ENCODE results near the gene RDX. TPM values are rescaled to one million over a fixed set of nuclear protein-coding genes. Genes with fewer than 3 reads are reported as not detected.
"Not testable (repeated sequence)": the region's sequence is repeated elsewhere in the genome, so short reads cannot be mapped to it uniquely, and the experiment has no call there.

Gene RDX
- total RNA-seq, 1 donor from 2014 or later = 55.0 TPM

DNA sequence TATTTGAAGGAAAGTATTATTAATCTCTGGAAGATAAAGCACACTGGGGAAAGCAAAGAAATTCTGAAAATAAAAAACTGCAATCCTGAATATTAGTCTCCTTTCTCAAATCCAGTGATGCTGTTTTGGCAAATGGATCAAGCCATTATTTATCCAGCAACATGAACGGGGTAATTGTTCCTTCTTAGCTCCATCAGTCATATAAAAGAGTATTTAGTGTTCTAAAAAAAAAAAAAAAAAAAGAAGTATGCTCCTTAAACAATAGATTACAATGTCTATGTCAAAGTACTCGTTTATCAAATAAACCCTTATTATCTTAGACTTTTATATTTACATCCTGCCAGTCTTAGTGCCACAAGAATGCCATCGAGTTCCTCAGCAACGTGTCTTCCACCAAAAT, 1.3 kb downstream of the RDX start:
- H3K9me3 ChIP-seq = no peaks in the 10 kb centered on the region
- TF ChIP-seq, protein P1, sequence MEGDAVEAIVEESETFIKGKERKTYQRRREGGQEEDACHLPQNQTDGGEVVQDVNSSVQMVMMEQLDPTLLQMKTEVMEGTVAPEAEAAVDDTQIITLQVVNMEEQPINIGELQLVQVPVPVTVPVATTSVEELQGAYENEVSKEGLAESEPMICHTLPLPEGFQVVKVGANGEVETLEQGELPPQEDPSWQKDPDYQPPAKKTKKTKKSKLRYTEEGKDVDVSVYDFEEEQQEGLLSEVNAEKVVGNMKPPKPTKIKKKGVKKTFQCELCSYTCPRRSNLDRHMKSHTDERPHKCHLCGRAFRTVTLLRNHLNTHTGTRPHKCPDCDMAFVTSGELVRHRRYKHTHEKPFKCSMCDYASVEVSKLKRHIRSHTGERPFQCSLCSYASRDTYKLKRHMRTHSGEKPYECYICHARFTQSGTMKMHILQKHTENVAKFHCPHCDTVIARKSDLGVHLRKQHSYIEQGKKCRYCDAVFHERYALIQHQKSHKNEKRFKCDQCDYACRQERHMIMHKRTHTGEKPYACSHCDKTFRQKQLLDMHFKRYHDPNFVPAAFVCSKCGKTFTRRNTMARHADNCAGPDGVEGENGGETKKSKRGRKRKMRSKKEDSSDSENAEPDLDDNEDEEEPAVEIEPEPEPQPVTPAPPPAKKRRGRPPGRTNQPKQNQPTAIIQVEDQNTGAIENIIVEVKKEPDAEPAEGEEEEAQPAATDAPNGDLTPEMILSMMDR (IDR thresholded peaks at IDR 0.05) = no peak
- no peak for TF ChIP-seq POLR2A (IDR thresholded peaks at IDR 0.05)
- no peak for TF ChIP-seq POLR2AphosphoS5 (IDR thresholded peaks at IDR 0.05; ENCODE audit: insufficient read depth in 1 of 2, low read depth in 1 of 2)
- no peaks in the 10 kb centered on the region for H3K36me3 ChIP-seq
- DNase-seq (ENCODE audit: extremely low spot score in 2 of 2) = no peak
- H3K27me3 ChIP-seq = no peaks in the 10 kb centered on the region
- H3K27ac ChIP-seq = peak overlapping the region; percentile 91
- peak overlapping the region; percentile 85 to 97 for H3K4me3 ChIP-seq
- intact Hi-C loops (cut with DNase I) = no loop called here
- H3K4me1 ChIP-seq = peaks cover 46% of the 10 kb centered on the region

DNA sequence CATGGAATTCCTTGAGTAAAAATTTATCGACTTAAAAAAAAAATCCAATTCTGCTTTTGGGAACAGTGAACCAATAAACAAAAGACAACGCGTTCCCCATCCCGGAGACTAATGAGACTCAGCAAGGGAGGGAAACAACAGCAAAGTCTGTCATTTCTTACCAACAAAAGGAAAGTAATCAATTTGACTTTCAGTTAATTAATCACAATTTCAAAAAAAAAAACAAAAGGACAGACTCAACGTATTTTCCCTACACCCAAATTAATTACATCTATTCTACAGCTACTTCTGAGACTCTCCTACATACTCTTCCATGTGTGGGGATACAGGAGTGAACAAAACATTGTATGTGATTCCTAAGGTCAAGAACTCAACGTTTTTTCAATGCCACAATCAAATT, 1.9 kb downstream of the RDX start:
- no peak overlapping the region for H3K27ac ChIP-seq
- peaks cover 46% of the 10 kb centered on the region for H3K4me1 ChIP-seq
- H3K9me3 ChIP-seq = no peaks in the 10 kb centered on the region
- H3K27me3 ChIP-seq = no peaks in the 10 kb centered on the region
- H3K36me3 ChIP-seq = no peaks in the 10 kb centered on the region
- peak overlapping the region; percentile 85 to 97 for H3K4me3 ChIP-seq
- TF ChIP-seq, protein P1 (IDR thresholded peaks at IDR 0.05) = no peak
- TF ChIP-seq POLR2AphosphoS5 (IDR thresholded peaks at IDR 0.05; ENCODE audit: insufficient read depth in 1 of 2, low read depth in 1 of 2) = no peak
- no peak for TF ChIP-seq POLR2A (IDR thresholded peaks at IDR 0.05)
- no peak for DNase-seq (ENCODE audit: extremely low spot score in 2 of 2)
- intact Hi-C loops (cut with DNase I) = no loop called here

DNA sequence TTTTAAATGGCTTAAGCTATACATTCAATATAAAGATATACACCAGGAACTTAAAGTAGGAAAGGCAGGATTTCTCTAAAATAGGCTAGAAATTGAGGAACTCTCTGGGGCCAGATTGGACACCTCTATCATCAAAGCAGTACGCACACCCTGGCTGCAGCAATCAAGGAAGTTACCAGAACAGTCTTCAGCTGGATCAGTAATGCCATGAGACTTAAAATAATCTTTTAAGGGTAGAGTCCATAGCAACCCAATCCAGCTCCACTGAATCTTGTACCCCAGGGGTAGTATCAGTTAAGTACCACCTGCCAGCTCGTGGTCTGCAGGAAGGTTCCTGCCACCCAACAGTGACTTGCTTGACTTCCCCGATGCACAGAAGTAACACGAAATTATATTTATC, 3.0 kb downstream of the RDX start:
- DNase-seq (ENCODE audit: extremely low spot score in 2 of 2) = no peak
- H3K4me3 ChIP-seq = peak overlapping the region in 1 of 2 donors; percentile 85
- H3K9me3 ChIP-seq = no peaks in the 10 kb centered on the region
- TF ChIP-seq, protein P1 (IDR thresholded peaks at IDR 0.05) = no peak
- TF ChIP-seq POLR2AphosphoS5 (IDR thresholded peaks at IDR 0.05; ENCODE audit: insufficient read depth in 1 of 2, low read depth in 1 of 2) (no peak), POLR2A (IDR thresholded peaks at IDR 0.05) (no peak)
- H3K27me3 ChIP-seq = no peaks in the 10 kb centered on the region
- H3K4me1 ChIP-seq = peaks cover 57% of the 10 kb centered on the region
- H3K36me3 ChIP-seq = no peaks in the 10 kb centered on the region
- intact Hi-C loops (cut with DNase I) = no loop called here
- no peak overlapping the region for H3K27ac ChIP-seq

DNA sequence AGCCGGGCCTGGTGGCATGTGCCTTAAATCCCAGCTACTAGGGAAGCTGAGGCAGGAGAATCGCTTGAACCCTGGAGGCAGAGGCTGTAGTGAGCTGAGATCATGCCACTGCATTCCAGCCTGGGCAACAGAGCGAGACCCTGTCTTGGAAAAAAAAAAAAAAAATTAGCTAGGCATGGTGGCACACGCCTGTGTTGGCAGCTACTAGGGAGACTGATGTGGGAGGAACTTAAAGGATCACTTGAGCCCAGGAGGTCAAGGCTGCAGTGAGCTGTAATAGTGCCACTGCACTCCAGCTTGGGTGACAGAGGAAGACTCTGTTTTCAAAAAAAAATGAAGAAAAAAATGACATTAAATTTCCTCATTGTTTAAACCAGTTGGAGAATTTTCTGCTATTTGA, 4.3 kb downstream of the RDX start:
- H3K4me3 ChIP-seq; H3K9me3 ChIP-seq; DNase-seq (ENCODE audit: extremely low spot score in 2 of 2); H3K27me3 ChIP-seq; H3K36me3 ChIP-seq; intact Hi-C loops (cut with DNase I); H3K27ac ChIP-seq: not testable (repeated sequence)
- H3K4me1 ChIP-seq = peaks cover 65% of the 10 kb centered on the region

DNA sequence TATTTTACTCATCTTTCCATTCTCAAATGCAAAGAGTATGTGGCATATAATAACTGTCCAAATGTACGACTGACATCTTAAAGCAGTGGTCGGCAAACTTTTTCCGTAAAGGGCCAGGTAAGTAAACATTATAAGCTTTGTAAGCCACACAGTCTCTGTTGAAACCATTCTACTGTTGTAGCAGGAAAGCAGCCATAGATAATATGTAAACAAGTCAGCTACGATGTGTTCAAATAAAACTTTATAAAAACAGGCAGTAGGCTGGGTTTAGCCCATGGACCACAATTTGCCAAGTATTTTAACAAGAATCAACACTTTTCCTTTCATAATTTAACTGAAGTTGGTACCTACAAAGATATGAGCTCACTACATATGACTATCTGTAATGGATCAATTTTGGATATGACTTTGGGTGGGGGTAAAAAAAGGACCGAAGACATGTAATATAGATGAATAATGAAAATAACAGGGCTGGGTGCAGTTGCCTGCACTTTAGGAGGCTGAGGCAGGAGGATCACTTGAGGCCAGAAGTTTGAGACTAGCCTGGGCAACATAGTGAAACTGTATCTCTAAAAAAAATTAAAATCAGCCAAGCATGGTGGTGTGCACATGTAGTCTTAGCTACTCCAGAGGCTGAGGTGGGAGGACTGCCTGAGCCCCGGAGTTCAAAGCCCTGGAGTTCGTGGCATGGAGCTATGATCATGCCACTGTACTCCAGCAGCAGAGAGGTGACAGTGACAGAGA, 5.7 kb downstream of the RDX start:
- Histone ChIP-seq H3K4me3 (no peak overlapping the region), H3K27ac (no peak overlapping the region), H3K36me3 (no peaks in the 10 kb centered on the region), H3K4me1 (peaks cover 74% of the 10 kb centered on the region), H3K27me3 (no peaks in the 10 kb centered on the region), H3K9me3 (no peaks in the 10 kb centered on the region)
- no peak for DNase-seq (ENCODE audit: extremely low spot score in 2 of 2)
- intact Hi-C loops (cut with DNase I) = no loop called here
- TF ChIP-seq POLR2A (IDR thresholded peaks at IDR 0.05) (no peak), POLR2AphosphoS5 (IDR thresholded peaks at IDR 0.05; ENCODE audit: insufficient read depth in 1 of 2, low read depth in 1 of 2) (no peak)
- TF ChIP-seq, protein P1 (IDR thresholded peaks at IDR 0.05) = no peak
